GM12878 (cell line): ENCODE results near the gene RCCD1. TPM values are rescaled to one million over a fixed set of nuclear protein-coding genes. Genes with fewer than 3 reads are reported as not detected.

ENCODE experiments used
- ATAC-seq: fragments of 200-7000 bp; cut with Tn5 transposase; 3 replicates; pipeline ENCODE4 v1.9.1; 2020; ENCODE audit warnings: mild to moderate bottlenecking, moderate library complexity
- BruUV-seq: library from RNA; stranded (reverse); fragments of 400-500 nt; replicated peaks from 2 replicates; lab custom pipeline; 2021; lab: Mats Ljungman, UMichigan
- CTCF ChIA-PET: fragments of 300-600 bp; sonication (Branson Sonifier 250); formaldehyde crosslinking; extraction: SDS; loops from one replicate; lab custom pipeline; 2021; ENCODE audit warnings: inconsistent platforms; lab: Yijun Ruan, JAX
- POLR2A ChIA-PET: fragments of 350-600 bp; formaldehyde crosslinking; extraction: SDS; loops from one replicate; lab custom pipeline; 2021; ENCODE audit warnings: inconsistent platforms; lab: Charles Lee
- RAD21 ChIA-PET: fragments of 300-600 bp; sonication (Branson Sonifier 250); formaldehyde crosslinking; loops from one replicate; lab custom pipeline; 2023; ENCODE audit warnings: antibody characterized with exemption; ENCODE audit not compliant: unreplicated experiment; lab: Charles Lee
- SMC1A ChIA-PET: fragments of 300-600 bp; sonication (Branson Sonifier 250); formaldehyde crosslinking; loops from one replicate; lab custom pipeline; 2023; ENCODE audit not compliant: unreplicated experiment, uncharacterized antibody; lab: Charles Lee
- DNase-seq: peaks from one replicate; pipeline ENCODE4 v3.0.0-alpha.2; 2011; ENCODE audit warnings: low read depth, low spot score
- FAIRE-seq: peaks from 3 replicates; lab custom pipeline; 2011; peaks lifted over from hg19 to GRCh38; lab: Jason Lieb, UNC
- H2AFZ ChIP-seq: 2 replicates; pipeline ENCODE4 v1.6.0; 2011; ENCODE audit warnings: low read depth, low read length, control low read depth; ENCODE audit not compliant: control insufficient read depth
- H3K27ac ChIP-seq: 2 replicates; pipeline ENCODE4 v1.5.1; 2011; ENCODE audit warnings: control low read depth; ENCODE audit not compliant: control insufficient read depth, insufficient read depth
- H3K27me3 ChIP-seq, 2 experiments: replicated peaks in 1 of 2; 2 replicates each; pipeline versions ENCODE4 v1.6.0 to v1.6.1; 2011; ENCODE audit warnings: low read length in 1 of 2; ENCODE audit not compliant: control insufficient read depth in 2 of 2, insufficient read depth in 2 of 2
- H3K36me3 ChIP-seq, 2 experiments: 2 replicates each; pipeline ENCODE4 v1.5.1; 2011; ENCODE audit warnings: low read length in 1 of 2; ENCODE audit not compliant: control insufficient read depth in 2 of 2, insufficient read depth in 2 of 2
- H3K4me1 ChIP-seq: 2 replicates; pipeline ENCODE4 v1.6.1; 2011; ENCODE audit warnings: mild to moderate bottlenecking, low read length, moderate library complexity, mixed read lengths; ENCODE audit not compliant: control insufficient read depth, insufficient read depth
- H3K4me2 ChIP-seq: 2 replicates; pipeline ENCODE4 v1.6.0; 2011; ENCODE audit warnings: control low read depth; ENCODE audit not compliant: control insufficient read depth, insufficient read depth
- H3K4me3 ChIP-seq: fragments of 200-600 bp; sonication (generic); 2 replicates; pipeline ENCODE4 v1.5.1; 2016
- H3K79me2 ChIP-seq: 2 replicates; pipeline ENCODE4 v1.6.0; 2011; ENCODE audit warnings: low read length; ENCODE audit not compliant: control insufficient read depth, insufficient read depth
- H3K9ac ChIP-seq: 2 replicates; pipeline ENCODE4 v1.8.0; 2011; ENCODE audit warnings: low read length, control low read depth, mixed read lengths; ENCODE audit not compliant: control insufficient read depth, insufficient read depth
- H3K9me3 ChIP-seq: replicated peaks from 3 replicates; pipeline ENCODE4 v1.5.1; 2011; ENCODE audit warnings: mild to moderate bottlenecking, low read length; ENCODE audit not compliant: control insufficient read depth, insufficient read depth
- H4K20me1 ChIP-seq: 2 replicates; pipeline ENCODE4 v1.6.0; 2011; ENCODE audit not compliant: control insufficient read depth, insufficient read depth
- BHLHE40 ChIP-seq, 2 experiments: fragments of 450-650 bp in 1 of 2; IDR thresholded peaks; 2 replicates each; pipeline ENCODE4 v1.6.1; 2011 to 2017; ENCODE audit warnings: low read depth in 2 of 2, borderline replicate concordance in 1 of 2, improper control_type of control experiment in 1 of 2, low read length in 1 of 2, mild to moderate bottlenecking in 1 of 2
- BMI1 ChIP-seq: fragments of 450-650 bp; IDR thresholded peaks from 2 replicates; pipeline ENCODE4 v1.6.1; 2016; ENCODE audit warnings: mild to moderate bottlenecking, moderate library complexity, borderline replicate concordance
- CREB1 ChIP-seq: IDR thresholded peaks from 2 replicates; pipeline ENCODE4 v1.6.1; 2012; ENCODE audit warnings: low read depth, mild to moderate bottlenecking, inconsistent platforms
- MYB ChIP-seq: fragments of 150-350 bp; IDR thresholded peaks from 2 replicates; pipeline ENCODE4 v1.6.1; 2014; ENCODE audit warnings: mild to moderate bottlenecking, low read depth, low read length, borderline replicate concordance
- NFYB ChIP-seq: IDR thresholded peaks from 2 replicates; pipeline ENCODE4 v1.6.1; 2011; ENCODE audit warnings: low read depth, mild to moderate bottlenecking, low read length, improper control_type of control experiment, moderate library complexity; ENCODE audit not compliant: insufficient read depth
- PML ChIP-seq: IDR thresholded peaks from 2 replicates; pipeline ENCODE4 v1.6.1; 2012; ENCODE audit warnings: low read length, inconsistent platforms
- POU2F2 ChIP-seq: IDR thresholded peaks from 3 replicates; pipeline ENCODE4 v1.6.1; 2011; ENCODE audit warnings: low read depth, mild to moderate bottlenecking, low read length, borderline replicate concordance
- SIX5 ChIP-seq: IDR thresholded peaks from 2 replicates; pipeline ENCODE4 v1.6.1; 2011; ENCODE audit warnings: mild to moderate bottlenecking, low read depth, low read length, moderate library complexity; ENCODE audit not compliant: severe bottlenecking
- SMC3 ChIP-seq: IDR thresholded peaks from 2 replicates; pipeline ENCODE4 v1.6.1; 2011; ENCODE audit warnings: low read length, improper control_type of control experiment, borderline replicate concordance
- SP1 ChIP-seq: IDR thresholded peaks from one replicate; pipeline ENCODE4 v1.6.1; 2011; ENCODE audit warnings: low read depth, low read length
- ZNF207 ChIP-seq: fragments of 450-650 bp; IDR thresholded peaks from 2 replicates; pipeline ENCODE4 v1.6.1; 2014; ENCODE audit warnings: antibody characterized with exemption, mild to moderate bottlenecking, borderline replicate concordance
- WGBS: methylation state at CpG from one replicate; pipeline ENCODE4 v1.1.6; 2016; ENCODE audit warnings: low lambda C conversion rate; ENCODE audit not compliant: insufficient replicate concordance, insufficient coverage; ENCODE audit errors: missing lambda C conversion rate; 5-methylcytosine and 5-hydroxymethylcytosine counted together
- in situ Hi-C: fragments of 300-500 bp; cut with MboI; formaldehyde crosslinking; loops from 9 replicates; pipeline ENCODE4 v1.14.3; 2018; ENCODE audit warnings: mixed read lengths
- intact Hi-C: fragments of 100-400 bp; cut with micrococcal nuclease; formaldehyde crosslinking; loops from one replicate; pipeline ENCODE4 v1.14.2; 2022; ENCODE audit not compliant: unreplicated experiment
- polyA plus RNA-seq, 11 experiments: library from polyadenylated mRNA; depleted of rRNA in 4 of 11; unstranded in 6 of 11; stranded (reverse) in 5 of 11; fragments of >200 nt; fragmentation: Nextera tagmentation in 4 of 11; fragmentation: Illumina TruSeq in 1 of 11; extraction: Ambion mirVana in 4 of 11; extraction: Trizol in 1 of 11; gene quantifications; 1 replicate in 1 of 11; 2 replicates in 10 of 11; pipeline versions ENCODE4 v1.2.1 to v1.2.3, GENCODE V29; 2011 to 2016; ENCODE audit warnings: inconsistent platforms in 2 of 11, missing spikeins in 2 of 11, low read depth in 1 of 11
- total RNA-seq, 4 experiments: library from RNA; depleted of rRNA in 3 of 4; stranded (reverse); fragments of >200 nt in 3 of 4; fragmentation: Illumina TruSeq in 1 of 4; extraction: Trizol in 1 of 4; gene quantifications; 2 replicates each; pipeline versions ENCODE4 v1.2.1 to v1.2.3, GENCODE V29; 2013 to 2021
- TF ChIP-seq, protein P1 (sequence below): IDR thresholded peaks from 2 replicates; pipeline ENCODE4 v1.6.1; 2011; ENCODE audit warnings: low read depth, mild to moderate bottlenecking, low read length, moderate library complexity, borderline replicate concordance; ENCODE audit errors: extremely low read depth

Gene RCCD1
- total and polyA plus RNA-seq, 10 of the 15 experiments (the other 5 are each of a cell fraction or from before 2014, with no cell fraction given) = 5.2 to 30.4 (median 20.9) TPM

DNA sequence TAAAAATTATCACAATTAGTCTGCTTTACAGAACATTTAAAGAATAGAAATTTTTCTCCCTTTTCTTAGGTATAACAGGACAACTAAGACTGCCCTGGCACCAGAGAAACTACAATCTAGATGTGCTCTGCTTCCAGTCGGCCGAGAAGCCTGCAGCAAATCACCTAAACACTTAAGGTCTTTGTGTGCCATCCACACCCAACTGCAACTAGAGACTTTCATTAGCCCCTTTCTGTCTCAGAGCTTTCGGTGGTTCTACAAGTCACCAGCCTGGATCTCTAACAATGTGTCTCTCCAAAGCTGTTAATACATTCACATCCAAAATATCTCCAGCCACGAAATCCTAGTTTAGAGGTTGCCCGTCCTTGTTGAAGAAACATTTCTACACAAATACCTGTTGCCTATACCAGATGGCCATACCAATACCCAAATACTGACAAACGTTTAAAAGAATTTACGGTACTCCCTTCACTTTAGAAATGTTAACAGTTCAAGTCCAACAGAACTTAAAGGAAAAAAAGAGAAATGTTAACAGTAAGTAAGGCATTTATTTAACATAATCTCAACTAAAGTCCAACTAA lies 33.0 kb downstream of the RCCD1 start:
- peak overlapping the region; percentile 44 for H3K9ac ChIP-seq
- DNase-seq (no peak), ATAC-seq (peak; percentile 8), FAIRE-seq (no peak)
- in situ Hi-C loops = loop anchor here (25.0 kb wide), 1 partner anchor 2000 kb away; no protein-coding TSS in a partner anchor
- peak overlapping the region; percentile 27 for H3K27ac ChIP-seq
- peak overlapping the region; percentile 88 for H3K4me2 ChIP-seq
- H2AFZ ChIP-seq = peak overlapping the region; percentile 1; the same call in 1 of the 2 replicates
- ChIA-PET CTCF (interaction anchor here (1.0 to 4.0 kb wide), 5 partner anchors 31 to 55 kb away, joined by 3 to 23 read pairs (median 9); partner anchors contain the start of genes HDDC3, RCCD1 and VPS33B), SMC1A (interaction anchor here (0.7 to 2.3 kb wide), 6 partner anchors 33 to 84 kb away, joined by 3 to 8 read pairs (median 5); partner anchors contain the start of genes HDDC3, MAN2A2, RCCD1 and UNC45A), POLR2A (interaction anchor here (0.6 to 4.5 kb wide), 5 partner anchors 10 to 459 kb away, joined by 3 to 26 read pairs (median 4); partner anchors contain the start of genes RCCD1, UNC45A and VPS33B), RAD21 (interaction anchor here (1.0 to 1.6 kb wide), 5 partner anchors 19 to 58 kb away, joined by 3 to 5 read pairs (median 4); partner anchors contain the start of genes HDDC3, RCCD1 and UNC45A)
- no TSS peak for BruUV-seq
- no peaks in the 10 kb centered on the region for H4K20me1 ChIP-seq
- no peaks in the 10 kb centered on the region for H3K27me3 ChIP-seq
- H3K4me3 ChIP-seq = peak overlapping the region; percentile 23; the same call in 1 of the 2 replicates
- 78% methylated on average over 7 of the region's 7 CpGs for WGBS
- intact Hi-C loops = loop anchor here (10.0 kb wide), 1 partner anchor 287 kb away; no protein-coding TSS in a partner anchor
- no peaks in the 10 kb centered on the region for H3K9me3 ChIP-seq
- H3K79me2 ChIP-seq = peaks cover 89% of the 10 kb centered on the region
- peaks cover 29% of the 10 kb centered on the region for H3K4me1 ChIP-seq
- TF ChIP-seq NFYB (no peak), PML (no peak), SMC3 (no peak), ZNF207 (no peak), POU2F2 (no peak), BMI1 (no peak), SP1 (no peak), MYB (no peak), SIX5 (no peak), BHLHE40 (IDR thresholded peaks at IDR 0.05; ENCODE audit: borderline replicate concordance in 1 of 2, low read depth in 2 of 2, low read length in 1 of 2) (no peak), CREB1 (no peak)
- TF ChIP-seq, protein P1, sequence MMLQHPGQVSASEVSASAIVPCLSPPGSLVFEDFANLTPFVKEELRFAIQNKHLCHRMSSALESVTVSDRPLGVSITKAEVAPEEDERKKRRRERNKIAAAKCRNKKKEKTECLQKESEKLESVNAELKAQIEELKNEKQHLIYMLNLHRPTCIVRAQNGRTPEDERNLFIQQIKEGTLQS = no peak
- TF ChIP-seq, all 136 proteins: peak for 0
- peaks cover 5 to 8% of the 10 kb centered on the region in 2 experiments for H3K36me3 ChIP-seq
